IMR-90 (cell line): ENCODE measurements around the gene HNRNPL. TPM values are rescaled to one million over a fixed set of nuclear protein-coding genes. Genes with fewer than 3 reads are reported as not detected.

Experiments used
- ATAC-seq: fragments of 200-7000 bp; cut with Tn5 transposase; 2 replicates; pipeline ENCODE4 v1.9.1; 2020; ENCODE audit warnings: low read depth, mild to moderate bottlenecking, moderate library complexity
- BruUV-seq: library from RNA; stranded (reverse); fragments of 400-500 nt; replicated peaks from 2 replicates; lab custom pipeline; 2021; lab: Mats Ljungman, UMichigan
- CTCF ChIA-PET: fragments of 300-600 bp; formaldehyde crosslinking; extraction: SDS; loops from one replicate; lab custom pipeline; 2021; ENCODE audit warnings: antibody characterized with exemption; lab: Yijun Ruan, JAX
- POLR2A ChIA-PET: fragments of 300-600 bp; sonication (Branson Sonifier 250); formaldehyde crosslinking; loops from one replicate; lab custom pipeline; 2022; ENCODE audit warnings: antibody characterized with exemption; ENCODE audit not compliant: unreplicated experiment; lab: Charles Lee
- DNase-seq: peaks from one replicate; pipeline ENCODE4 v3.0.0; 2013
- H2AFZ ChIP-seq: replicated peaks from 2 replicates; pipeline ENCODE3; 2013; ENCODE audit warnings: low read length, mild to moderate bottlenecking; ENCODE audit not compliant: poor library complexity
- H2AK5ac ChIP-seq: 2 replicates; pipeline ENCODE4 v1.6.1; 2013; ENCODE audit warnings: low read depth, low read length, inconsistent platforms
- H2AK9ac ChIP-seq: replicated peaks from 2 replicates; pipeline ENCODE3; 2013; ENCODE audit warnings: mild to moderate bottlenecking, low read depth, low read length, moderate library complexity; ENCODE audit not compliant: poor library complexity
- H2BK120ac ChIP-seq: 2 replicates; pipeline ENCODE4 v1.6.1; 2013; ENCODE audit warnings: low read depth, low read length, inconsistent platforms
- H2BK15ac ChIP-seq: 3 replicates; pipeline ENCODE4 v1.6.1; 2013; ENCODE audit warnings: low read depth, low read length, inconsistent platforms
- H2BK20ac ChIP-seq: 2 replicates; pipeline ENCODE4 v1.6.1; 2013; ENCODE audit warnings: low read depth, mild to moderate bottlenecking, inconsistent platforms, low read length, moderate library complexity
- H2BK5ac ChIP-seq: 2 replicates; pipeline ENCODE4 v1.6.1; 2013; ENCODE audit warnings: mild to moderate bottlenecking, low read depth, low read length, inconsistent platforms; ENCODE audit not compliant: poor library complexity, severe bottlenecking
- H3K14ac ChIP-seq: replicated peaks from 2 replicates; pipeline ENCODE4 v1.6.1; 2013; ENCODE audit warnings: low read depth, low read length, inconsistent platforms
- H3K18ac ChIP-seq: 2 replicates; pipeline ENCODE4 v1.6.1; 2013; ENCODE audit warnings: low read depth, low read length, control low read depth
- H3K23ac ChIP-seq: 2 replicates; pipeline ENCODE4 v1.6.1; 2013; ENCODE audit warnings: low read depth, low read length, inconsistent platforms
- H3K27ac ChIP-seq: 2 replicates; pipeline ENCODE4 v1.5.1; 2013; ENCODE audit warnings: mild to moderate bottlenecking, control low read depth, low read length; ENCODE audit not compliant: insufficient read depth
- H3K27me3 ChIP-seq: 2 replicates; pipeline ENCODE4 v1.6.1; 2013; ENCODE audit warnings: low read length; ENCODE audit not compliant: control insufficient read depth, insufficient read depth
- H3K36me3 ChIP-seq: 2 replicates; pipeline ENCODE4 v1.6.1; 2013; ENCODE audit warnings: low read length, mixed read lengths; ENCODE audit not compliant: control insufficient read depth, insufficient read depth
- H3K4ac ChIP-seq: 2 replicates; pipeline ENCODE4 v1.6.1; 2013; ENCODE audit warnings: low read depth, low read length, inconsistent platforms
- H3K4me1 ChIP-seq: 2 replicates; pipeline ENCODE4 v1.6.1; 2013; ENCODE audit warnings: low read length, mixed read lengths; ENCODE audit not compliant: control insufficient read depth, insufficient read depth
- H3K4me2 ChIP-seq: 2 replicates; pipeline ENCODE4 v1.6.1; 2013; ENCODE audit warnings: low read depth, mild to moderate bottlenecking, control low read depth, low read length, moderate library complexity
- H3K4me3 ChIP-seq: 2 replicates; pipeline ENCODE4 v1.5.1; 2013; ENCODE audit warnings: low read depth, mild to moderate bottlenecking, control low read depth, low read length, moderate library complexity; ENCODE audit not compliant: insufficient read depth
- H3K56ac ChIP-seq: 2 replicates; pipeline ENCODE4 v1.6.1; 2013; ENCODE audit warnings: low read length, inconsistent platforms; ENCODE audit not compliant: insufficient read depth; ENCODE audit errors: extremely low read depth
- H3K79me1 ChIP-seq, 2 experiments: 2 replicates each; pipeline ENCODE4 v1.6.1; 2013; ENCODE audit warnings: low read length in 2 of 2, inconsistent platforms in 1 of 2, low read depth in 1 of 2
- H3K9ac ChIP-seq: 2 replicates; pipeline ENCODE4 v1.6.1; 2013; ENCODE audit warnings: low read depth, low read length, control low read depth
- H3K9me1 ChIP-seq: 2 replicates; pipeline ENCODE4 v1.6.1; 2013; ENCODE audit warnings: low read length, inconsistent platforms; ENCODE audit not compliant: insufficient read depth
- H3K9me3 ChIP-seq: 2 replicates; pipeline ENCODE4 v1.6.1; 2013; ENCODE audit warnings: low read length; ENCODE audit not compliant: control insufficient read depth, insufficient read depth
- H4K20me1 ChIP-seq: 2 replicates; pipeline ENCODE4 v1.6.1; 2013; ENCODE audit warnings: low read length, inconsistent platforms; ENCODE audit not compliant: insufficient read depth
- H4K5ac ChIP-seq: 2 replicates; pipeline ENCODE4 v1.6.1; 2013; ENCODE audit warnings: mild to moderate bottlenecking, low read depth, low read length, control low read depth
- H4K8ac ChIP-seq, 2 experiments: 2 replicates each; pipeline ENCODE4 v1.6.1; 2013; ENCODE audit warnings: low read depth in 2 of 2, low read length in 2 of 2, control low read depth in 1 of 2, inconsistent platforms in 1 of 2
- H4K91ac ChIP-seq: 2 replicates; pipeline ENCODE4 v1.6.1; 2013; ENCODE audit warnings: low read depth, low read length, inconsistent platforms; ENCODE audit not compliant: insufficient read depth
- BHLHE40 ChIP-seq: fragments of 150-350 bp; IDR thresholded peaks from 2 replicates; pipeline ENCODE4 v1.6.1; 2016; ENCODE audit warnings: mild to moderate bottlenecking, low read depth, low read length
- CEBPB ChIP-seq: IDR thresholded peaks from 2 replicates; pipeline ENCODE4 v1.6.1; 2012; ENCODE audit warnings: low read depth, low read length, improper control_type of control experiment
- CHD1 ChIP-seq: IDR thresholded peaks from 2 replicates; pipeline ENCODE4 v1.6.1; 2012; ENCODE audit warnings: low read depth, low read length, improper control_type of control experiment
- CTCF ChIP-seq: conservative IDR thresholded peaks from 2 replicates; pipeline ENCODE4 v1.5.1; 2012; ENCODE audit warnings: mild to moderate bottlenecking, low read depth, low read length, improper control_type of control experiment
- FOS ChIP-seq: fragments of 150-350 bp; IDR thresholded peaks from 2 replicates; pipeline ENCODE4 v1.6.1; 2016; ENCODE audit warnings: low read depth, low read length
- MAFK ChIP-seq: IDR thresholded peaks from 2 replicates; pipeline ENCODE4 v1.6.1; 2012; ENCODE audit warnings: low read depth, low read length, improper control_type of control experiment
- NFE2L2 ChIP-seq: fragments of 150-350 bp; IDR thresholded peaks from 2 replicates; pipeline ENCODE4 v1.6.1; 2016; ENCODE audit warnings: low read depth, mild to moderate bottlenecking, low read length
- POLR2A ChIP-seq: IDR thresholded peaks from 2 replicates; pipeline ENCODE4 v1.6.1; 2012; ENCODE audit warnings: mild to moderate bottlenecking, low read depth, low read length
- RAD21 ChIP-seq: IDR thresholded peaks from 2 replicates; pipeline ENCODE4 v1.6.1; 2012; ENCODE audit warnings: low read length, improper control_type of control experiment
- RCOR1 ChIP-seq: IDR thresholded peaks from 2 replicates; pipeline ENCODE4 v1.6.1; 2012; ENCODE audit warnings: mild to moderate bottlenecking, low read length, improper control_type of control experiment; ENCODE audit not compliant: insufficient replicate concordance
- RFX5 ChIP-seq: IDR thresholded peaks from 2 replicates; pipeline ENCODE4 v1.8.0; 2012; ENCODE audit warnings: low read depth, mild to moderate bottlenecking, low read length, moderate library complexity
- SMC3 ChIP-seq: fragments of 150-350 bp; IDR thresholded peaks from 2 replicates; pipeline ENCODE4 v1.6.1; 2016; ENCODE audit warnings: low read depth, mild to moderate bottlenecking, antibody characterized with exemption, low read length, moderate library complexity
- WGBS, 2 experiments: methylation state at CpG; one replicate each; pipeline versions ENCODE4 v1.1.5 to v1.1.7; 2013; ENCODE audit warnings: missing lambda C conversion rate in 2 of 2; ENCODE audit not compliant: insufficient read length in 1 of 2; ENCODE audit errors: extremely low coverage in 2 of 2; 5-methylcytosine and 5-hydroxymethylcytosine counted together
- dilution Hi-C: fragments of 300-500 bp; cut with HindIII; formaldehyde crosslinking; loops from one replicate; pipeline ENCODE4 v1.14.3; 2018; ENCODE audit warnings: low sequenced_read_pairs; ENCODE audit not compliant: unreplicated experiment
- in situ Hi-C: fragments of 300-500 bp; cut with MboI; formaldehyde crosslinking; loops from 3 replicates; pipeline ENCODE4 v1.14.3; 2019; ENCODE audit warnings: low sequenced_read_pairs, inconsistent platforms, mixed read lengths
- intact Hi-C: fragments of 100-400 bp; cut with micrococcal nuclease; formaldehyde crosslinking; loops from 2 replicates; pipeline ENCODE4 v1.10.0; 2022
- polyA plus RNA-seq, 3 experiments: library from polyadenylated mRNA; depleted of rRNA; stranded (reverse); fragments of >200 nt; gene quantifications; 2 replicates each; pipeline ENCODE4 v1.2.3, GENCODE V29; 2012; ENCODE audit warnings: low replicate concordance in 1 of 3
- total RNA-seq: library from RNA; depleted of rRNA; stranded (reverse); fragments of >200 nt; gene quantifications from 2 replicates; pipeline ENCODE4 v1.2.3, GENCODE V29; 2012
- TF ChIP-seq, protein P1 (sequence below): fragments of 150-350 bp; IDR thresholded peaks from 2 replicates; pipeline ENCODE4 v1.6.1; 2016; ENCODE audit warnings: low read depth, mild to moderate bottlenecking, low read length, moderate library complexity, borderline replicate concordance
- TF ChIP-seq, protein P2 (sequence below): fragments of 150-350 bp; IDR thresholded peaks from 2 replicates; pipeline ENCODE4 v1.6.1; 2017; ENCODE audit warnings: mild to moderate bottlenecking, antibody characterized with exemption, low read length, low read depth

HNRNPL gene
- total and polyA plus RNA-seq, 2 of the 4 experiments (the other 2 are of a cell fraction): 277 to 429 TPM

- H2AFZ ChIP-seq: no peak overlapping the region
- DNase-seq (no peak), ATAC-seq (no peak)
- 83% methylated on average over 1 of the region's 2 CpGs; no CpG with 5 or more reads in 1 of the 2 experiments for WGBS, 2 experiments
- ChIA-PET CTCF (no interaction called here), POLR2A (no interaction called here)
- H3K23ac ChIP-seq: peak overlapping the region; percentile 13; the same call in 1 of the 2 replicates
- H3K27ac ChIP-seq: no peak overlapping the region
- in situ Hi-C loops: no loop called here
- no peak overlapping the region for H2BK120ac ChIP-seq
- H2AK5ac ChIP-seq: no peak overlapping the region
- H3K9me1 ChIP-seq: peaks cover 15% of the 10 kb centered on the region
- peaks cover 59% of the 10 kb centered on the region for H3K36me3 ChIP-seq
- H3K79me1 ChIP-seq: peaks cover 37 to 78% of the 10 kb centered on the region in 2 experiments
- H3K4me3 ChIP-seq: no peak overlapping the region
- H3K9ac ChIP-seq: no peak overlapping the region
- intact Hi-C loops: no loop called here
- H3K27me3 ChIP-seq: no peaks in the 10 kb centered on the region
- no peak overlapping the region for H3K4me2 ChIP-seq
- H4K8ac ChIP-seq: no peak overlapping the region
- H3K14ac ChIP-seq: no peak overlapping the region
- no TSS peak for BruUV-seq
- H3K4me1 ChIP-seq: peaks cover 8% of the 10 kb centered on the region
- no peak overlapping the region for H4K5ac ChIP-seq
- no peak overlapping the region for H2AK9ac ChIP-seq
- peaks cover 80% of the 10 kb centered on the region for H4K20me1 ChIP-seq
- H3K9me3 ChIP-seq: no peaks in the 10 kb centered on the region
- TF ChIP-seq, protein P1, sequence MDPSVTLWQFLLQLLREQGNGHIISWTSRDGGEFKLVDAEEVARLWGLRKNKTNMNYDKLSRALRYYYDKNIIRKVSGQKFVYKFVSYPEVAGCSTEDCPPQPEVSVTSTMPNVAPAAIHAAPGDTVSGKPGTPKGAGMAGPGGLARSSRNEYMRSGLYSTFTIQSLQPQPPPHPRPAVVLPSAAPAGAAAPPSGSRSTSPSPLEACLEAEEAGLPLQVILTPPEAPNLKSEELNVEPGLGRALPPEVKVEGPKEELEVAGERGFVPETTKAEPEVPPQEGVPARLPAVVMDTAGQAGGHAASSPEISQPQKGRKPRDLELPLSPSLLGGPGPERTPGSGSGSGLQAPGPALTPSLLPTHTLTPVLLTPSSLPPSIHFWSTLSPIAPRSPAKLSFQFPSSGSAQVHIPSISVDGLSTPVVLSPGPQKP: no peak
- TF ChIP-seq CEBPB (no peak), RAD21 (no peak), NFE2L2 (no peak), BHLHE40 (no peak), CHD1 (no peak), CTCF (no peak), RFX5 (no peak), SMC3 (no peak), MAFK (no peak), FOS (no peak), POLR2A (no peak), RCOR1 (no peak)
- TF ChIP-seq, protein P2, sequence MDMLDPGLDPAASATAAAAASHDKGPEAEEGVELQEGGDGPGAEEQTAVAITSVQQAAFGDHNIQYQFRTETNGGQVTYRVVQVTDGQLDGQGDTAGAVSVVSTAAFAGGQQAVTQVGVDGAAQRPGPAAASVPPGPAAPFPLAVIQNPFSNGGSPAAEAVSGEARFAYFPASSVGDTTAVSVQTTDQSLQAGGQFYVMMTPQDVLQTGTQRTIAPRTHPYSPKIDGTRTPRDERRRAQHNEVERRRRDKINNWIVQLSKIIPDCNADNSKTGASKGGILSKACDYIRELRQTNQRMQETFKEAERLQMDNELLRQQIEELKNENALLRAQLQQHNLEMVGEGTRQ: no peak
- no peak overlapping the region for H3K4ac ChIP-seq
- no peak overlapping the region for H2BK20ac ChIP-seq
- H3K56ac ChIP-seq: no peak overlapping the region
- no peak overlapping the region for H4K91ac ChIP-seq
- H2BK15ac ChIP-seq: no peak overlapping the region
- no peak overlapping the region for H2BK5ac ChIP-seq
- no peak overlapping the region for H3K18ac ChIP-seq
- dilution Hi-C loops: no loop called here
Measured at GRCh38 chr19:38846097-38846496, 3.7 kb downstream of the HNRNPL start.
